H9 (cell line): ENCODE measurements around the gene DDX1. TPM values are rescaled to one million over a fixed set of nuclear protein-coding genes. Genes with fewer than 3 reads are reported as not detected.

Experiments used
- DNase-seq: peaks from one replicate; pipeline ENCODE4 v3.0.0-alpha.2; 2017
- H2AFZ ChIP-seq: one replicate; pipeline ENCODE4 v1.6.1; 2013; ENCODE audit warnings: mild to moderate bottlenecking, low read length, control low read depth, moderate library complexity
- H2AK5ac ChIP-seq: 2 replicates; pipeline ENCODE4 v1.6.1; 2013; ENCODE audit warnings: low read length, control low read depth, mixed read lengths; ENCODE audit not compliant: insufficient read length
- H2BK120ac ChIP-seq: one replicate; pipeline ENCODE4 v1.6.1; 2013; ENCODE audit warnings: low read depth, mild to moderate bottlenecking, low read length, control low read depth, inconsistent platforms; ENCODE audit not compliant: poor library complexity, severe bottlenecking
- H2BK12ac ChIP-seq: 2 replicates; pipeline ENCODE4 v1.6.1; 2013; ENCODE audit warnings: low read length, control low read depth, mixed read lengths, low read depth; ENCODE audit not compliant: insufficient read length
- H2BK15ac ChIP-seq: 2 replicates; pipeline ENCODE4 v1.6.1; 2013; ENCODE audit warnings: low read depth, low read length, control low read depth
- H2BK20ac ChIP-seq: one replicate; pipeline ENCODE4 v1.6.1; 2013; ENCODE audit warnings: low read depth, mild to moderate bottlenecking, low read length, control low read depth, inconsistent platforms; ENCODE audit not compliant: poor library complexity, severe bottlenecking
- H2BK5ac ChIP-seq: 2 replicates; pipeline ENCODE4 v1.6.1; 2013; ENCODE audit warnings: low read length, control low read depth, mixed read lengths; ENCODE audit not compliant: insufficient read length
- H3K14ac ChIP-seq: 2 replicates; pipeline ENCODE4 v1.6.1; 2013; ENCODE audit warnings: low read length, control low read depth; ENCODE audit not compliant: insufficient read depth
- H3K18ac ChIP-seq: 2 replicates; pipeline ENCODE4 v1.6.1; 2013; ENCODE audit warnings: low read depth, mild to moderate bottlenecking, mixed read lengths, low read length, control low read depth; ENCODE audit not compliant: insufficient read length
- H3K23ac ChIP-seq: 2 replicates; pipeline ENCODE4 v1.6.1; 2013; ENCODE audit warnings: low read length, control low read depth, mixed read lengths, low read depth; ENCODE audit not compliant: insufficient read length
- H3K23me2 ChIP-seq: 2 replicates; pipeline ENCODE4 v1.6.1; 2013; ENCODE audit warnings: low read depth, mild to moderate bottlenecking, mixed read lengths, low read length, control low read depth; ENCODE audit not compliant: insufficient read length, poor library complexity, severe bottlenecking
- H3K27ac ChIP-seq: 2 replicates; pipeline ENCODE4 v1.5.1; 2013; ENCODE audit warnings: low read length, control low read depth, mixed read lengths, low read depth; ENCODE audit not compliant: insufficient read length
- H3K27me3 ChIP-seq: 2 replicates; pipeline ENCODE4 v1.6.1; 2013; ENCODE audit warnings: low read length, control low read depth, inconsistent platforms; ENCODE audit not compliant: insufficient read depth
- H3K4ac ChIP-seq: 2 replicates; pipeline ENCODE4 v1.6.1; 2013; ENCODE audit warnings: low read depth, mild to moderate bottlenecking, control low read depth, inconsistent platforms, low read length, moderate library complexity
- H3K4me1 ChIP-seq: 2 replicates; pipeline ENCODE4 v1.6.1; 2013; ENCODE audit warnings: low read length, control low read depth, inconsistent platforms; ENCODE audit not compliant: insufficient read depth
- H3K4me2 ChIP-seq: 2 replicates; pipeline ENCODE4 v1.6.1; 2013; ENCODE audit warnings: low read length, control low read depth, mixed read lengths; ENCODE audit not compliant: insufficient read length, insufficient read depth
- H3K56ac ChIP-seq: 2 replicates; pipeline ENCODE4 v1.6.1; 2013; ENCODE audit warnings: low read depth, mild to moderate bottlenecking, mixed read lengths, low read length, control low read depth; ENCODE audit not compliant: insufficient read length
- H3K79me1 ChIP-seq: 2 replicates; pipeline ENCODE4 v1.6.1; 2013; ENCODE audit warnings: low read depth, mild to moderate bottlenecking, moderate library complexity, low read length, control low read depth, inconsistent platforms; ENCODE audit not compliant: insufficient read depth, poor library complexity, severe bottlenecking
- H3K79me2 ChIP-seq: 2 replicates; pipeline ENCODE4 v1.6.1; 2013; ENCODE audit warnings: low read length, control low read depth, inconsistent platforms; ENCODE audit not compliant: insufficient read depth
- H3K9ac ChIP-seq: 2 replicates; pipeline ENCODE4 v1.6.1; 2013; ENCODE audit warnings: low read length, control low read depth, mixed read lengths; ENCODE audit not compliant: insufficient read length; ENCODE audit errors: extremely low read depth
- H3K9me3 ChIP-seq: one replicate; pipeline ENCODE4 v1.6.1; 2013; ENCODE audit warnings: low read depth, low read length, inconsistent platforms; ENCODE audit not compliant: control insufficient read depth
- H3T11ph ChIP-seq: one replicate; pipeline ENCODE4 v1.6.1; 2013; ENCODE audit warnings: mild to moderate bottlenecking, low read length, control low read depth, inconsistent platforms
- H4K20me1 ChIP-seq: one replicate; pipeline ENCODE4 v1.6.1; 2013; ENCODE audit not compliant: control insufficient read depth, insufficient read length, insufficient read depth
- H4K5ac ChIP-seq: 2 replicates; pipeline ENCODE4 v1.6.1; 2013; ENCODE audit warnings: low read depth, mild to moderate bottlenecking, mixed read lengths, low read length, control low read depth; ENCODE audit not compliant: insufficient read length
- H4K8ac ChIP-seq: replicated peaks from 2 replicates; pipeline ENCODE4 v1.6.1; 2013; ENCODE audit warnings: low read length, control low read depth, mixed read lengths, low read depth; ENCODE audit not compliant: insufficient read length
- H4K91ac ChIP-seq: 2 replicates; pipeline ENCODE4 v1.6.1; 2013; ENCODE audit warnings: low read depth, mild to moderate bottlenecking, moderate library complexity, mixed read lengths, low read length, control low read depth; ENCODE audit not compliant: insufficient read length
- H3K27ac Mint-ChIP-seq, 3 experiments: 2 replicates in 2 of 3; 3 replicates in 1 of 3; pipeline ENCODE4 v1.8.0; 2020 to 2021; ENCODE audit warnings: mixed read lengths in 3 of 3, mild to moderate bottlenecking in 1 of 3, moderate library complexity in 1 of 3
- H3K27me3 Mint-ChIP-seq: 2 replicates; pipeline ENCODE4 v1.8.0; 2021; ENCODE audit warnings: low read depth, mild to moderate bottlenecking, moderate library complexity, mixed read lengths
- H3K36me3 Mint-ChIP-seq, 3 experiments: 2 replicates in 2 of 3; 3 replicates in 1 of 3; pipeline ENCODE4 v1.8.0; 2020 to 2021; ENCODE audit warnings: low read depth in 3 of 3, mixed read lengths in 3 of 3; ENCODE audit not compliant: insufficient read depth in 1 of 3
- H3K4me1 Mint-ChIP-seq, 2 experiments: 2 replicates each; pipeline ENCODE4 v1.8.0; 2020; ENCODE audit warnings: mixed read lengths in 2 of 2
- H3K4me3 Mint-ChIP-seq, 2 experiments: 2 replicates in 1 of 2; 3 replicates in 1 of 2; pipeline ENCODE4 v1.8.0; 2020 to 2021; ENCODE audit warnings: mild to moderate bottlenecking in 2 of 2, mixed read lengths in 2 of 2, moderate library complexity in 1 of 2
- H3K9me3 Mint-ChIP-seq, 2 experiments: 2 replicates in 1 of 2; 3 replicates in 1 of 2; pipeline ENCODE4 v1.8.0; 2020; ENCODE audit warnings: mild to moderate bottlenecking in 2 of 2, mixed read lengths in 2 of 2, moderate library complexity in 1 of 2
- CTCF ChIP-seq: fragments of 200-600 bp; sonication (generic); conservative IDR thresholded peaks from 3 replicates; pipeline ENCODE4 v1.8.0; 2021; ENCODE audit warnings: antibody characterized with exemption, mild to moderate bottlenecking
- WGBS: extraction: QIAGEN DNeasy Blood & Tissue Kit; methylation state at CpG from one replicate; pipeline ENCODE4 v1.1.7; 2013; ENCODE audit warnings: missing lambda C conversion rate, low lambda C conversion rate, mixed read lengths; ENCODE audit not compliant: insufficient read length; ENCODE audit errors: extremely low coverage; 5-methylcytosine and 5-hydroxymethylcytosine counted together
- total RNA-seq: library from RNA; stranded (reverse); gene quantifications from 2 replicates; pipeline ENCODE4 v1.2.1, GENCODE V29; 2021

DDX1 gene
- total RNA-seq, 1 experiment from 2014 or later = 120 TPM

DNA sequence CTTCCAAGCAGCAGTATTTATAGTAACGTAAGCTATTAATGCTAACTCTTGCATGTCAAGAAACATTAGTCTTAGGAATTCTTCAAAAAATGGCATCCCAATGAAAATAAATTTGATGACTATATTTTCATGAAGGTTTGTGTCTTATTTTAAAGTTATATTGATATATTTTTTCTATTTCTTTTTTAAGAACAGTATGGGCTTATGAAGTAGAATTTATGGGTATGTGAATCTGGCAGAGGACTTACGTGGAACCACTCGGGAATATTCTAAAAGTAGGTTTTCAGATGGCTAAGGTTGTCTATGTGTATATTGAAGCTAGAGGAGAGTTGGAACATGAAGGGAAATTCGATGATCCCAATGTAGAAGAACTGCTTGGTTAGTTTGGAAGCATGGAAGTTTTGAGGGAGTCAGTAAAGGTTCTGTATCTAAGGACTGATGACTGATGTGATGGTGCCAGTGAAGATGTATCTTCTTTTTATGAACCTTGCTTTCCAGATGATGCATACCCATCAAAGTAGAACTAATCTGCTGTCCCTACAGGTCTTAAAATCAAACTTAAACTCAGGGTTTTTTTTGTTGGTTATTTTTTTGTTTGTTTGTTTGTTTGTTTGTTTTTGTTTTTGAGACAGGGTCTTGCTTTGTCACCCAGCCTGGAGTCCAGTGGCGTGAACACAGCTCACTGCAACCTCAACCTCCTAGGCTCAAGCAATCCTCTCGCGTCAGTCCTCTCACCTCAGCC, 39.5 kb downstream of the DDX1 start:
- Histone ChIP-seq H4K8ac (no peak overlapping the region), H3K18ac (no peak overlapping the region), H3K4me2 (no peak overlapping the region), H4K91ac (no peak overlapping the region), H4K5ac (no peak overlapping the region), H3K23me2 (no peaks in the 10 kb centered on the region), H2BK120ac (no peak overlapping the region), H3K23ac (no peak overlapping the region), H3K14ac (no peak overlapping the region), H3T11ph (no peak overlapping the region), H2BK5ac (no peak overlapping the region), H4K20me1 (no peaks in the 10 kb centered on the region), H3K27me3 (no peaks in the 10 kb centered on the region), H3K9ac (no peak overlapping the region), H3K4me1 (no peaks in the 10 kb centered on the region), H3K4ac (no peak overlapping the region), H2BK15ac (no peak overlapping the region), H3K56ac (no peak overlapping the region), H3K9me3 (no peaks in the 10 kb centered on the region), H3K79me1 (no peaks in the 10 kb centered on the region), H2AK5ac (no peak overlapping the region), H2BK20ac (no peak overlapping the region), H3K27ac (no peak overlapping the region), H2BK12ac (no peak overlapping the region), H2AFZ (no peak overlapping the region), H3K79me2 (no peaks in the 10 kb centered on the region)
- H3K4me3 Mint-ChIP-seq = no peak overlapping the region
- no peak for DNase-seq
- no CpG with 5 or more reads among the region's 7 CpGs for WGBS
- no peaks in the 10 kb centered on the region for H3K9me3 Mint-ChIP-seq
- H3K27ac Mint-ChIP-seq = no peak overlapping the region
- no peaks in the 10 kb centered on the region for H3K27me3 Mint-ChIP-seq
- peaks cover 28 to 74% (median 72%) of the 10 kb centered on the region in 3 experiments; a peak in 6 of 7 replicates for H3K36me3 Mint-ChIP-seq
- H3K4me1 Mint-ChIP-seq = 0 out of 4 replicates have a peak, but pooled peaks cover 0 to 2% of the 10 kb centered on the region in 2 experiments
- TF ChIP-seq CTCF = no peak
